Measurements from ENCODE around the gene ING3. TPM values are rescaled to one million over a fixed set of nuclear protein-coding genes. Genes with fewer than 3 reads are reported as not detected.

Gene ING3
- total and polyA plus RNA-seq, 9 of the 15 experiments (the other 6 are each of a cell fraction or from before 2014, with no cell fraction given): 22.8 to 233 (median 50.4) TPM

DNA sequence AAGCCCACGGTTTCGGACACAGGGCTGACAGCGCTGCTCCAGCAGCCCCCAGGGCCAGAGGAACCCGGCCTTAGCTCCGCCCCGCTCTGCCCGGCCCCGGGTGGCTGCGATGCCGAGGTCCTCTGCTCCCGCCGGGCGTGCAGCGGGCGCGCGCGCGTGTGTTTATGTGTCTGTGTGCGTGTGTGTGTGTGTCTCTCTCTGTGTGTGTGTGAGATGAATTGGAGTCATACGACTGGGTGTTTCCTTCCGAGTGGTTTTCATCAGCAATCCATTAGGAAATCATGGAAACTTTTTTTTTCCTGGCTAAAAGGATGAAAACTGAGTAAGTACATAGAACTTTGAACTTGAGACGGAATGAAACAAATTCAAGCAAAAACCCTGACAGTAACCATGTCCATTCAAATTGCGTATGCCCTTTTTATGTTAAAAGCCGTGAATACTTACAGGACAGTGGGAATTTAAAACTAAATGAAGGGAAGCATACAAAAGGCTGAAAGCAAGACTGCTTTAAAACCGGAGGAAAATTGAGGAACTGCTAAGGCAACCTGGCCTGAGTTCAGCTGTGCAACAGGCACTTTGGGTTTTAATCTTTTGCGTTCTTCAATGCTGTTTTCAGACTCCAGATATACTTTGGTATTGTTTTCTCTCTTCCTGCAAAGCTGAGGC is 38.1 kb downstream of the ING3 start, which contains the start of gene CPED1 (continued):
- TF ChIP-seq ZNF583 (CRISPR knock-in tag; IDR thresholded peaks at IDR 0.05): 0 out of 2 replicates have a peak, but pooled peaks have one; percentile 25
- TF ChIP-seq, protein P1, sequence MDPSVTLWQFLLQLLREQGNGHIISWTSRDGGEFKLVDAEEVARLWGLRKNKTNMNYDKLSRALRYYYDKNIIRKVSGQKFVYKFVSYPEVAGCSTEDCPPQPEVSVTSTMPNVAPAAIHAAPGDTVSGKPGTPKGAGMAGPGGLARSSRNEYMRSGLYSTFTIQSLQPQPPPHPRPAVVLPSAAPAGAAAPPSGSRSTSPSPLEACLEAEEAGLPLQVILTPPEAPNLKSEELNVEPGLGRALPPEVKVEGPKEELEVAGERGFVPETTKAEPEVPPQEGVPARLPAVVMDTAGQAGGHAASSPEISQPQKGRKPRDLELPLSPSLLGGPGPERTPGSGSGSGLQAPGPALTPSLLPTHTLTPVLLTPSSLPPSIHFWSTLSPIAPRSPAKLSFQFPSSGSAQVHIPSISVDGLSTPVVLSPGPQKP (CRISPR knock-in tag; IDR thresholded peaks at IDR 0.05): no peak
- TF ChIP-seq, protein P2, sequence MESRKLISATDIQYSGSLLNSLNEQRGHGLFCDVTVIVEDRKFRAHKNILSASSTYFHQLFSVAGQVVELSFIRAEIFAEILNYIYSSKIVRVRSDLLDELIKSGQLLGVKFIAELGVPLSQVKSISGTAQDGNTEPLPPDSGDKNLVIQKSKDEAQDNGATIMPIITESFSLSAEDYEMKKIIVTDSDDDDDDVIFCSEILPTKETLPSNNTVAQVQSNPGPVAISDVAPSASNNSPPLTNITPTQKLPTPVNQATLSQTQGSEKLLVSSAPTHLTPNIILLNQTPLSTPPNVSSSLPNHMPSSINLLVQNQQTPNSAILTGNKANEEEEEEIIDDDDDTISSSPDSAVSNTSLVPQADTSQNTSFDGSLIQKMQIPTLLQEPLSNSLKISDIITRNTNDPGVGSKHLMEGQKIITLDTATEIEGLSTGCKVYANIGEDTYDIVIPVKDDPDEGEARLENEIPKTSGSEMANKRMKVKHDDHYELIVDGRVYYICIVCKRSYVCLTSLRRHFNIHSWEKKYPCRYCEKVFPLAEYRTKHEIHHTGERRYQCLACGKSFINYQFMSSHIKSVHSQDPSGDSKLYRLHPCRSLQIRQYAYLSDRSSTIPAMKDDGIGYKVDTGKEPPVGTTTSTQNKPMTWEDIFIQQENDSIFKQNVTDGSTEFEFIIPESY (CRISPR knock-in tag; IDR thresholded peaks at IDR 0.05): no peak; the same call in 1 of the 2 replicates
- peak; percentile 25; the same call in 1 of the 2 replicates for TF ChIP-seq POLR2AphosphoS5 (IDR thresholded peaks at IDR 0.05; ENCODE audit: control insufficient read depth, insufficient read depth, low read depth, low read length)
- no peak for TF ChIP-seq GTF2A2 (tag; IDR thresholded peaks at IDR 0.05)
- TF ChIP-seq ZNF274 (IDR thresholded peaks at IDR 0.05; ENCODE audit: borderline replicate concordance, low read depth, low read length): no peak
- TF ChIP-seq ZNF232 (CRISPR knock-in tag; IDR thresholded peaks at IDR 0.05): no peak
- peak in 1 of 2 experiments; percentile 64; a peak in 1 of 4 replicates for TF ChIP-seq ETV6 (IDR thresholded peaks at IDR 0.05; ENCODE audit: borderline replicate concordance in 1 of 2, low read depth in 2 of 2, low read length in 1 of 2)
- TF ChIP-seq ETV6 (CRISPR knock-in tag; IDR thresholded peaks at IDR 0.05; ENCODE audit: borderline replicate concordance): no peak
- TF ChIP-seq ZNF175 (CRISPR knock-in tag; IDR thresholded peaks at IDR 0.05; ENCODE audit: low read depth): no peak
- TF ChIP-seq XRCC3 (IDR thresholded peaks at IDR 0.05): no peak
- TF ChIP-seq, protein P3, sequence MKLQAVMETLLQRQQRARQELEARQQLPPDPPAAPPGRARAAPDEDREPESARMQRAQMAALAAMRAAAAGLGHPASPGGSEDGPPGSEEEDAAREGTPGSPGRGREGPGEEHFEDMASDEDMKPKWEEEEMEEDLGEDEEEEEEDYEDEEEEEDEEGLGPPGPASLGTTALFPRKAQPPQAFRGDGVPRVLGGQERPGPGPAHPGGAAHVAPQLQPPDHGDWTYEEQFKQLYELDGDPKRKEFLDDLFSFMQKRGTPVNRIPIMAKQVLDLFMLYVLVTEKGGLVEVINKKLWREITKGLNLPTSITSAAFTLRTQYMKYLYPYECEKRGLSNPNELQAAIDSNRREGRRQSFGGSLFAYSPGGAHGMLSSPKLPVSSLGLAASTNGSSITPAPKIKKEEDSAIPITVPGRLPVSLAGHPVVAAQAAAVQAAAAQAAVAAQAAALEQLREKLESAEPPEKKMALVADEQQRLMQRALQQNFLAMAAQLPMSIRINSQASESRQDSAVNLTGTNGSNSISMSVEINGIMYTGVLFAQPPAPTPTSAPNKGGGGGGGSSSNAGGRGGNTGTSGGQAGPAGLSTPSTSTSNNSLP (IDR thresholded peaks at IDR 0.05; ENCODE audit: borderline replicate concordance, low read depth, low read length): no peak; the same call in 1 of the 2 replicates
- TF ChIP-seq, protein P4, sequence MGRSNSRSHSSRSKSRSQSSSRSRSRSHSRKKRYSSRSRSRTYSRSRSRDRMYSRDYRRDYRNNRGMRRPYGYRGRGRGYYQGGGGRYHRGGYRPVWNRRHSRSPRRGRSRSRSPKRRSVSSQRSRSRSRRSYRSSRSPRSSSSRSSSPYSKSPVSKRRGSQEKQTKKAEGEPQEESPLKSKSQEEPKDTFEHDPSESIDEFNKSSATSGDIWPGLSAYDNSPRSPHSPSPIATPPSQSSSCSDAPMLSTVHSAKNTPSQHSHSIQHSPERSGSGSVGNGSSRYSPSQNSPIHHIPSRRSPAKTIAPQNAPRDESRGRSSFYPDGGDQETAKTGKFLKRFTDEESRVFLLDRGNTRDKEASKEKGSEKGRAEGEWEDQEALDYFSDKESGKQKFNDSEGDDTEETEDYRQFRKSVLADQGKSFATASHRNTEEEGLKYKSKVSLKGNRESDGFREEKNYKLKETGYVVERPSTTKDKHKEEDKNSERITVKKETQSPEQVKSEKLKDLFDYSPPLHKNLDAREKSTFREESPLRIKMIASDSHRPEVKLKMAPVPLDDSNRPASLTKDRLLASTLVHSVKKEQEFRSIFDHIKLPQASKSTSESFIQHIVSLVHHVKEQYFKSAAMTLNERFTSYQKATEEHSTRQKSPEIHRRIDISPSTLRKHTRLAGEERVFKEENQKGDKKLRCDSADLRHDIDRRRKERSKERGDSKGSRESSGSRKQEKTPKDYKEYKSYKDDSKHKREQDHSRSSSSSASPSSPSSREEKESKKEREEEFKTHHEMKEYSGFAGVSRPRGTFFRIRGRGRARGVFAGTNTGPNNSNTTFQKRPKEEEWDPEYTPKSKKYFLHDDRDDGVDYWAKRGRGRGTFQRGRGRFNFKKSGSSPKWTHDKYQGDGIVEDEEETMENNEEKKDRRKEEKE (IDR thresholded peaks at IDR 0.05; ENCODE audit: borderline replicate concordance in 1 of 2, control insufficient read depth in 1 of 2, low read depth in 2 of 2, low read length in 1 of 2): no peak
- no peak for TF ChIP-seq ZNF134 (CRISPR knock-in tag; conservative IDR thresholded peaks at IDR 0.05)
- no peak for TF ChIP-seq NONO (IDR thresholded peaks at IDR 0.05; ENCODE audit: low read depth in 2 of 2, low read length in 1 of 2)
- peak; percentile 51; the same call in 1 of the 2 replicates for TF ChIP-seq HMG20A (CRISPR knock-in tag; conservative IDR thresholded peaks at IDR 0.05)
- TF ChIP-seq FOXJ2 (tag; IDR thresholded peaks at IDR 0.05): no peak
- 0 out of 2 replicates have a peak, but pooled peaks have one; percentile 66 for TF ChIP-seq RBM14 (IDR thresholded peaks at IDR 0.05; ENCODE audit: borderline replicate concordance, insufficient read depth, low read depth, low read length)
